HEK293 (cell line): ENCODE data around the gene IGFN1.

ENCODE experiments used
- CTCF ChIA-PET: fragments of 350-600 bp; formaldehyde crosslinking; extraction: SDS; loops from one replicate; lab custom pipeline; 2021; ENCODE audit warnings: antibody characterized with exemption; lab: Yijun Ruan, JAX
- POLR2A ChIA-PET: fragments of 300-600 bp; formaldehyde crosslinking; extraction: SDS; loops from one replicate; lab custom pipeline; 2020; ENCODE audit warnings: antibody characterized with exemption, inconsistent platforms; lab: Yijun Ruan, JAX
- H3K27ac ChIP-seq: fragments of 200-500 bp; sonication (Bioruptor generic); 2 replicates; pipeline ENCODE4 v1.5.1; 2014; ENCODE audit warnings: low read depth, low read length, control low read depth, inconsistent platforms; ENCODE audit errors: extremely low read depth
- H3K36me3 ChIP-seq, 2 experiments: fragments of 200-500 bp in 1 of 2; sonication (Bioruptor generic) in 1 of 2; 1 replicate in 1 of 2; 2 replicates in 1 of 2; pipeline ENCODE4 v1.5.1; 2014 to 2017; ENCODE audit warnings: inconsistent platforms in 2 of 2, low read length in 2 of 2; ENCODE audit not compliant: control insufficient read depth in 2 of 2, insufficient read depth in 1 of 2
- H3K4me1 ChIP-seq: fragments of 200-500 bp; sonication (Bioruptor generic); 2 replicates; pipeline ENCODE4 v1.5.1; 2014; ENCODE audit warnings: mild to moderate bottlenecking, low read length, inconsistent platforms; ENCODE audit not compliant: control insufficient read depth, insufficient read depth
- H3K4me3 ChIP-seq: 2 replicates; pipeline ENCODE4 v1.5.1; 2011; ENCODE audit warnings: low read depth, mild to moderate bottlenecking, control low read depth, low read length, moderate library complexity
- H3K9me3 ChIP-seq: fragments of 200-500 bp; sonication (Bioruptor generic); 2 replicates; pipeline ENCODE4 v1.5.1; 2014; ENCODE audit warnings: low read depth, low read length, inconsistent platforms; ENCODE audit not compliant: control insufficient read depth, insufficient read depth
- BCL11B ChIP-seq: fragments of 450-650 bp; formaldehyde crosslinking; IDR thresholded peaks from 2 replicates; pipeline ENCODE4 v1.5.1; 2016; ENCODE audit warnings: low read depth, missing biosample characterization, missing genetic modification characterization
- HOXC10 ChIP-seq: sonication (generic); formaldehyde crosslinking; IDR thresholded peaks from 2 replicates; pipeline ENCODE4 v1.8.1; 2023; ENCODE audit warnings: mild to moderate bottlenecking, missing genetic modification reagents
- MYNN ChIP-seq: fragments of 450-650 bp; formaldehyde crosslinking; IDR thresholded peaks from 2 replicates; pipeline ENCODE4 v1.5.1; 2016; ENCODE audit warnings: missing biosample characterization, missing genetic modification characterization, borderline replicate concordance
- OSR2 ChIP-seq: fragments of 450-650 bp; formaldehyde crosslinking; IDR thresholded peaks from 2 replicates; pipeline ENCODE4 v1.5.1; 2016; ENCODE audit warnings: missing biosample characterization, missing genetic modification characterization
- SCRT2 ChIP-seq: fragments of 450-650 bp; formaldehyde crosslinking; IDR thresholded peaks from 2 replicates; pipeline ENCODE4 v1.5.1; 2016; ENCODE audit warnings: missing biosample characterization, missing genetic modification characterization
- YY2 ChIP-seq: fragments of 450-650 bp; formaldehyde crosslinking; IDR thresholded peaks from 2 replicates; pipeline ENCODE4 v1.5.1; 2016; ENCODE audit warnings: missing biosample characterization, missing genetic modification characterization
- ZIC2 ChIP-seq: fragments of 450-650 bp; formaldehyde crosslinking; IDR thresholded peaks from 2 replicates; pipeline ENCODE4 v1.5.1; 2016; ENCODE audit warnings: missing biosample characterization, missing genetic modification characterization
- ZNF223 ChIP-seq: fragments of 450-650 bp; formaldehyde crosslinking; IDR thresholded peaks from 2 replicates; pipeline ENCODE4 v1.5.1; 2016; ENCODE audit warnings: missing biosample characterization, missing genetic modification characterization
- ZNF350 ChIP-seq: fragments of 450-650 bp; formaldehyde crosslinking; IDR thresholded peaks from 2 replicates; pipeline ENCODE4 v1.5.0; 2017; ENCODE audit warnings: missing biosample characterization, mild to moderate bottlenecking, missing genetic modification characterization
- ZNF366 ChIP-seq: fragments of 450-650 bp; formaldehyde crosslinking; conservative IDR thresholded peaks from 2 replicates; pipeline ENCODE4 v1.5.1; 2016; ENCODE audit warnings: missing biosample characterization, missing genetic modification characterization
- ZNF404 ChIP-seq: fragments of 450-650 bp; formaldehyde crosslinking; IDR thresholded peaks from 2 replicates; pipeline ENCODE4 v1.5.1; 2017; ENCODE audit warnings: missing biosample characterization, missing genetic modification characterization
- ZNF530 ChIP-seq: fragments of 450-650 bp; formaldehyde crosslinking; IDR thresholded peaks from 2 replicates; pipeline ENCODE4 v1.5.1; 2016; ENCODE audit warnings: low read depth, missing biosample characterization, missing genetic modification characterization
- ZNF624 ChIP-seq: fragments of 450-650 bp; formaldehyde crosslinking; IDR thresholded peaks from 2 replicates; pipeline ENCODE4 v1.5.1; 2017; ENCODE audit warnings: missing biosample characterization, missing genetic modification characterization
- ZNF791 ChIP-seq: fragments of 450-650 bp; formaldehyde crosslinking; IDR thresholded peaks from 2 replicates; pipeline ENCODE4 v1.5.1; 2016; ENCODE audit warnings: missing biosample characterization, missing genetic modification characterization
- TF ChIP-seq, protein P1 (sequence below): fragments of 450-650 bp; formaldehyde crosslinking; IDR thresholded peaks from 2 replicates; pipeline ENCODE4 v1.5.1; 2017; ENCODE audit warnings: missing biosample characterization, missing genetic modification characterization
- TF ChIP-seq, protein P2 (sequence below): fragments of 450-650 bp; formaldehyde crosslinking; IDR thresholded peaks from 2 replicates; pipeline ENCODE4 v1.5.1; 2016; ENCODE audit warnings: missing biosample characterization, missing genetic modification characterization, low read depth
- TF ChIP-seq, protein P3 (sequence below): fragments of 450-650 bp; formaldehyde crosslinking; IDR thresholded peaks from 2 replicates; pipeline ENCODE4 v1.5.1; 2016; ENCODE audit warnings: missing biosample characterization, missing genetic modification characterization
- TF ChIP-seq, protein P4 (sequence below): fragments of 450-650 bp; formaldehyde crosslinking; IDR thresholded peaks from 2 replicates; pipeline ENCODE4 v1.5.1; 2016; ENCODE audit warnings: missing biosample characterization, missing genetic modification characterization, low read depth
- TF ChIP-seq, protein P5 (sequence below): sonication (generic); formaldehyde crosslinking; IDR thresholded peaks from 2 replicates; pipeline ENCODE4 v1.8.1; 2022; ENCODE audit warnings: mild to moderate bottlenecking, moderate library complexity, missing genetic modification reagents
- TF ChIP-seq, protein P6 (sequence below): fragments of 450-650 bp; formaldehyde crosslinking; IDR thresholded peaks from 2 replicates; pipeline ENCODE4 v1.5.1; 2016; ENCODE audit warnings: missing biosample characterization, missing genetic modification characterization

The IGFN1 gene

DNA sequence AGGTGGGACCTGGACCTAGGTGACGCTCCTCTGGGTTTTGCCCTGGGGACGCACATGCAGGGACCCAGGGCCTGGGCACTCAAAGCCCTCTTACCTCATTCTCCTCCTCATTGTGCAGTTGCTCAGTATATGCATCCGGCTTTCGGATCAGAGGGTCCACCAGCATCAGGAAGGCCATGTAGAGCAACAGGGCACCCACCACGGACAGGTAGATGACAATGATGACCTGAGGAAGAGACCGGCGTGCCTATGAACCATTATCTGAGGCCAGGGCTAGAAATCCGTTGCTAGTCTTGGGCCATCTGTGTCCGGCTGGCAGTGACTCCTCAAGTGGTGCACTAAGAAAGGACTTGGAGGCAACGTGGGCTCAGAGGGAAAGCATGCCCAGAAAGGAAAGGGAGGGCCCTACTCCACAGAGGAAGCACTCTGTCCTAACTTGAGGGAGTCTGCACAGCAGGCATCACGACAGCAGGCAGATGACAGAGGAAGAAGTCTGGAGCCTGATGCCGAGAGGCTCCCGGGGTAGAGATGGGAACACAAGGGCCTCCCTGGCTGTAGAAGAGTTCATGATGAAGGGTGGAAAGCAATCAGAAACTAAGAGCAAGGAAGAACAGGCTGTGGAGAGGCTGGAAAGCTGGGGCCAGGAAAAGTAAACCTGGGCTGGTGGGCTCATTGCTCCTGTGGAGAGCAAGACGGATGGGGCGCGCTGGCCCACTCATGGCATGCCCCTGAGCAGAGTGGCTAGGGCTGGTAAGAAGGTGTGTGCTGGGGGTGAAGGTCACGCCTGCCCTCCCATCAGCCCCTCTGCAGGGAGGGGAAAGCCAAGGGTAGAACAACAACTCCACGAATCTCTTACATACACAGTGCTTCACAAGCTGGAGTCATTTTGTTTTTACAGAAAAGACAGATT, 46.6 kb upstream of the IGFN1 start:
- TF ChIP-seq, protein P1, sequence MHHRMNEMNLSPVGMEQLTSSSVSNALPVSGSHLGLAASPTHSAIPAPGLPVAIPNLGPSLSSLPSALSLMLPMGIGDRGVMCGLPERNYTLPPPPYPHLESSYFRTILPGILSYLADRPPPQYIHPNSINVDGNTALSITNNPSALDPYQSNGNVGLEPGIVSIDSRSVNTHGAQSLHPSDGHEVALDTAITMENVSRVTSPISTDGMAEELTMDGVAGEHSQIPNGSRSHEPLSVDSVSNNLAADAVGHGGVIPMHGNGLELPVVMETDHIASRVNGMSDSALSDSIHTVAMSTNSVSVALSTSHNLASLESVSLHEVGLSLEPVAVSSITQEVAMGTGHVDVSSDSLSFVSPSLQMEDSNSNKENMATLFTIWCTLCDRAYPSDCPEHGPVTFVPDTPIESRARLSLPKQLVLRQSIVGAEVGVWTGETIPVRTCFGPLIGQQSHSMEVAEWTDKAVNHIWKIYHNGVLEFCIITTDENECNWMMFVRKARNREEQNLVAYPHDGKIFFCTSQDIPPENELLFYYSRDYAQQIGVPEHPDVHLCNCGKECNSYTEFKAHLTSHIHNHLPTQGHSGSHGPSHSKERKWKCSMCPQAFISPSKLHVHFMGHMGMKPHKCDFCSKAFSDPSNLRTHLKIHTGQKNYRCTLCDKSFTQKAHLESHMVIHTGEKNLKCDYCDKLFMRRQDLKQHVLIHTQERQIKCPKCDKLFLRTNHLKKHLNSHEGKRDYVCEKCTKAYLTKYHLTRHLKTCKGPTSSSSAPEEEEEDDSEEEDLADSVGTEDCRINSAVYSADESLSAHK (tag by site-specific recombination): no peak
- TF ChIP-seq ZNF350 (tag by site-specific recombination) (no peak), MYNN (tag by site-specific recombination) (no peak), ZNF791 (tag by site-specific recombination) (no peak), ZNF366 (tag by site-specific recombination) (no peak), HOXC10 (CRISPR knock-in tag) (no peak), ZNF404 (tag by site-specific recombination) (no peak), ZNF530 (tag by site-specific recombination) (no peak), ZNF223 (tag by site-specific recombination) (no peak), YY2 (tag by site-specific recombination) (no peak), ZIC2 (tag by site-specific recombination) (no peak), ZNF624 (tag by site-specific recombination) (no peak), SCRT2 (tag by site-specific recombination) (no peak), BCL11B (no peak)
- TF ChIP-seq, protein P2, sequence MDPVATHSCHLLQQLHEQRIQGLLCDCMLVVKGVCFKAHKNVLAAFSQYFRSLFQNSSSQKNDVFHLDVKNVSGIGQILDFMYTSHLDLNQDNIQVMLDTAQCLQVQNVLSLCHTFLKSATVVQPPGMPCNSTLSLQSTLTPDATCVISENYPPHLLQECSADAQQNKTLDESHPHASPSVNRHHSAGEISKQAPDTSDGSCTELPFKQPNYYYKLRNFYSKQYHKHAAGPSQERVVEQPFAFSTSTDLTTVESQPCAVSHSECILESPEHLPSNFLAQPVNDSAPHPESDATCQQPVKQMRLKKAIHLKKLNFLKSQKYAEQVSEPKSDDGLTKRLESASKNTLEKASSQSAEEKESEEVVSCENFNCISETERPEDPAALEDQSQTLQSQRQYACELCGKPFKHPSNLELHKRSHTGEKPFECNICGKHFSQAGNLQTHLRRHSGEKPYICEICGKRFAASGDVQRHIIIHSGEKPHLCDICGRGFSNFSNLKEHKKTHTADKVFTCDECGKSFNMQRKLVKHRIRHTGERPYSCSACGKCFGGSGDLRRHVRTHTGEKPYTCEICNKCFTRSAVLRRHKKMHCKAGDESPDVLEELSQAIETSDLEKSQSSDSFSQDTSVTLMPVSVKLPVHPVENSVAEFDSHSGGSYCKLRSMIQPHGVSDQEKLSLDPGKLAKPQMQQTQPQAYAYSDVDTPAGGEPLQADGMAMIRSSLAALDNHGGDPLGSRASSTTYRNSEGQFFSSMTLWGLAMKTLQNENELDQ (tag by site-specific recombination): no peak
- TF ChIP-seq, protein P3, sequence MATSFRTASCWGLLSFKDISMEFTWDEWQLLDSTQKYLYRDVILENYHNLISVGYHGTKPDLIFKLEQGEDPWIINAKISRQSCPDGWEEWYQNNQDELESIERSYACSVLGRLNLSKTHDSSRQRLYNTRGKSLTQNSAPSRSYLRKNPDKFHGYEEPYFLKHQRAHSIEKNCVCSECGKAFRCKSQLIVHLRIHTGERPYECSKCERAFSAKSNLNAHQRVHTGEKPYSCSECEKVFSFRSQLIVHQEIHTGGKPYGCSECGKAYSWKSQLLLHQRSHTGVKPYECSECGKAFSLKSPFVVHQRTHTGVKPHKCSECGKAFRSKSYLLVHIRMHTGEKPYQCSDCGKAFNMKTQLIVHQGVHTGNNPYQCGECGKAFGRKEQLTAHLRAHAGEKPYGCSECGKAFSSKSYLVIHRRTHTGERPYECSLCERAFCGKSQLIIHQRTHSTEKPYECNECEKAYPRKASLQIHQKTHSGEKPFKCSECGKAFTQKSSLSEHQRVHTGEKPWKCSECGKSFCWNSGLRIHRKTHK (tag by site-specific recombination): no peak
- TF ChIP-seq, protein P4, sequence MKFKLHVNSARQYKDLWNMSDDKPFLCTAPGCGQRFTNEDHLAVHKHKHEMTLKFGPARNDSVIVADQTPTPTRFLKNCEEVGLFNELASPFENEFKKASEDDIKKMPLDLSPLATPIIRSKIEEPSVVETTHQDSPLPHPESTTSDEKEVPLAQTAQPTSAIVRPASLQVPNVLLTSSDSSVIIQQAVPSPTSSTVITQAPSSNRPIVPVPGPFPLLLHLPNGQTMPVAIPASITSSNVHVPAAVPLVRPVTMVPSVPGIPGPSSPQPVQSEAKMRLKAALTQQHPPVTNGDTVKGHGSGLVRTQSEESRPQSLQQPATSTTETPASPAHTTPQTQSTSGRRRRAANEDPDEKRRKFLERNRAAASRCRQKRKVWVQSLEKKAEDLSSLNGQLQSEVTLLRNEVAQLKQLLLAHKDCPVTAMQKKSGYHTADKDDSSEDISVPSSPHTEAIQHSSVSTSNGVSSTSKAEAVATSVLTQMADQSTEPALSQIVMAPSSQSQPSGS: no peak
- H3K9me3 ChIP-seq: no peaks in the 10 kb centered on the region
- no peak overlapping the region for H3K27ac ChIP-seq
- H3K4me3 ChIP-seq: no peak overlapping the region
- POLR2A ChIA-PET: no interaction called here
- CTCF ChIA-PET: no interaction called here
- peaks cover 14 to 100% of the 10 kb centered on the region in 2 experiments for H3K36me3 ChIP-seq
- H3K4me1 ChIP-seq: no peaks in the 10 kb centered on the region

DNA sequence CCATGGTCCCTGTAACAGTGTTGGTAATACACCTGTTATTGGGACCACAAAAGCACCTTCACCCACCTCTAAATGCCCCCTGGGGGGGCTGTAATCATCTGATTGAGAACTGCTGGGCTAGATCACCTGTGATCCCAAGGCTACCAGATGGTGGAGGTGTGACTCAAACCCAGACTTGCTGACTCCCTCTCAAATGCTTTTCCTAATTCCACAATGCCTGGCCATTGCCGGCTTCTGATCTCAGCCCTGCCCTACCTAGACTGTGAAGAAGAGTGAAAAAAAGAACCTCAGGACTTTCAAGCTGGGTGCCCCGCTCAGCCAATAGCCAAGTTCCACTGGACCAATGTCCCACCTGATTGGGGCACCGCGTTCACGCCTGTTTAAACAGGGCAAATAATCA, 45.9 kb upstream of the IGFN1 start:
- Histone ChIP-seq H3K4me3 (no peak overlapping the region), H3K4me1 (no peaks in the 10 kb centered on the region), H3K9me3 (no peaks in the 10 kb centered on the region), H3K27ac (no peak overlapping the region), H3K36me3 (peaks cover 14 to 100% of the 10 kb centered on the region in 2 experiments)
- CTCF ChIA-PET: interaction anchor here (1.6 kb wide), 1 partner anchor 78 kb away, joined by 3 read pairs; no protein-coding TSS in a partner anchor
- POLR2A ChIA-PET: no interaction called here
- TF ChIP-seq, protein P5, sequence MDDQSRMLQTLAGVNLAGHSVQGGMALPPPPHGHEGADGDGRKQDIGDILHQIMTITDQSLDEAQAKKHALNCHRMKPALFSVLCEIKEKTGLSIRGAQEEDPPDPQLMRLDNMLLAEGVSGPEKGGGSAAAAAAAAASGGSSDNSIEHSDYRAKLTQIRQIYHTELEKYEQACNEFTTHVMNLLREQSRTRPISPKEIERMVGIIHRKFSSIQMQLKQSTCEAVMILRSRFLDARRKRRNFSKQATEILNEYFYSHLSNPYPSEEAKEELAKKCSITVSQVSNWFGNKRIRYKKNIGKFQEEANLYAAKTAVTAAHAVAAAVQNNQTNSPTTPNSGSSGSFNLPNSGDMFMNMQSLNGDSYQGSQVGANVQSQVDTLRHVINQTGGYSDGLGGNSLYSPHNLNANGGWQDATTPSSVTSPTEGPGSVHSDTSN: no peak
- TF ChIP-seq, protein P6, sequence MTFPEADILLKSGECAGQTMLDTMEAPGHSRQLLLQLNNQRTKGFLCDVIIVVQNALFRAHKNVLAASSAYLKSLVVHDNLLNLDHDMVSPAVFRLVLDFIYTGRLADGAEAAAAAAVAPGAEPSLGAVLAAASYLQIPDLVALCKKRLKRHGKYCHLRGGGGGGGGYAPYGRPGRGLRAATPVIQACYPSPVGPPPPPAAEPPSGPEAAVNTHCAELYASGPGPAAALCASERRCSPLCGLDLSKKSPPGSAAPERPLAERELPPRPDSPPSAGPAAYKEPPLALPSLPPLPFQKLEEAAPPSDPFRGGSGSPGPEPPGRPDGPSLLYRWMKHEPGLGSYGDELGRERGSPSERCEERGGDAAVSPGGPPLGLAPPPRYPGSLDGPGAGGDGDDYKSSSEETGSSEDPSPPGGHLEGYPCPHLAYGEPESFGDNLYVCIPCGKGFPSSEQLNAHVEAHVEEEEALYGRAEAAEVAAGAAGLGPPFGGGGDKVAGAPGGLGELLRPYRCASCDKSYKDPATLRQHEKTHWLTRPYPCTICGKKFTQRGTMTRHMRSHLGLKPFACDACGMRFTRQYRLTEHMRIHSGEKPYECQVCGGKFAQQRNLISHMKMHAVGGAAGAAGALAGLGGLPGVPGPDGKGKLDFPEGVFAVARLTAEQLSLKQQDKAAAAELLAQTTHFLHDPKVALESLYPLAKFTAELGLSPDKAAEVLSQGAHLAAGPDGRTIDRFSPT (tag by site-specific recombination): no peak
- TF ChIP-seq OSR2 (tag by site-specific recombination): no peak
